C4-2B (cell line): ENCODE data around the gene DENR.

ENCODE experiments used
- CTCF ChIP-seq: fragments of 450-650 bp; conservative IDR thresholded peaks from 2 replicates; pipeline ENCODE4 v1.5.1; 2017; ENCODE audit warnings: mild to moderate bottlenecking
- ZFX ChIP-seq: fragments of 450-650 bp; IDR thresholded peaks from 2 replicates; pipeline ENCODE4 v1.6.1; 2017

GRCh38 chr12:122732170-122732569, 20.5 kb upstream of the DENR start:
- no peak for TF ChIP-seq CTCF
- TF ChIP-seq ZFX = no peak
